GM18858 (cell line): ENCODE data around the gene DPP3.
"Not testable (repeated sequence)": the region's sequence is repeated elsewhere in the genome, so short reads cannot be mapped to it uniquely, and the experiment has no call there.

ENCODE experiments used
- ATAC-seq: cut with Tn5 transposase; IDR thresholded peaks from one replicate; pipeline ENCODE4 v1.9.1; 2021; ENCODE audit not compliant: unreplicated experiment

DPP3 gene, protein sequence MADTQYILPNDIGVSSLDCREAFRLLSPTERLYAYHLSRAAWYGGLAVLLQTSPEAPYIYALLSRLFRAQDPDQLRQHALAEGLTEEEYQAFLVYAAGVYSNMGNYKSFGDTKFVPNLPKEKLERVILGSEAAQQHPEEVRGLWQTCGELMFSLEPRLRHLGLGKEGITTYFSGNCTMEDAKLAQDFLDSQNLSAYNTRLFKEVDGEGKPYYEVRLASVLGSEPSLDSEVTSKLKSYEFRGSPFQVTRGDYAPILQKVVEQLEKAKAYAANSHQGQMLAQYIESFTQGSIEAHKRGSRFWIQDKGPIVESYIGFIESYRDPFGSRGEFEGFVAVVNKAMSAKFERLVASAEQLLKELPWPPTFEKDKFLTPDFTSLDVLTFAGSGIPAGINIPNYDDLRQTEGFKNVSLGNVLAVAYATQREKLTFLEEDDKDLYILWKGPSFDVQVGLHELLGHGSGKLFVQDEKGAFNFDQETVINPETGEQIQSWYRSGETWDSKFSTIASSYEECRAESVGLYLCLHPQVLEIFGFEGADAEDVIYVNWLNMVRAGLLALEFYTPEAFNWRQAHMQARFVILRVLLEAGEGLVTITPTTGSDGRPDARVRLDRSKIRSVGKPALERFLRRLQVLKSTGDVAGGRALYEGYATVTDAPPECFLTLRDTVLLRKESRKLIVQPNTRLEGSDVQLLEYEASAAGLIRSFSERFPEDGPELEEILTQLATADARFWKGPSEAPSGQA

DNA sequence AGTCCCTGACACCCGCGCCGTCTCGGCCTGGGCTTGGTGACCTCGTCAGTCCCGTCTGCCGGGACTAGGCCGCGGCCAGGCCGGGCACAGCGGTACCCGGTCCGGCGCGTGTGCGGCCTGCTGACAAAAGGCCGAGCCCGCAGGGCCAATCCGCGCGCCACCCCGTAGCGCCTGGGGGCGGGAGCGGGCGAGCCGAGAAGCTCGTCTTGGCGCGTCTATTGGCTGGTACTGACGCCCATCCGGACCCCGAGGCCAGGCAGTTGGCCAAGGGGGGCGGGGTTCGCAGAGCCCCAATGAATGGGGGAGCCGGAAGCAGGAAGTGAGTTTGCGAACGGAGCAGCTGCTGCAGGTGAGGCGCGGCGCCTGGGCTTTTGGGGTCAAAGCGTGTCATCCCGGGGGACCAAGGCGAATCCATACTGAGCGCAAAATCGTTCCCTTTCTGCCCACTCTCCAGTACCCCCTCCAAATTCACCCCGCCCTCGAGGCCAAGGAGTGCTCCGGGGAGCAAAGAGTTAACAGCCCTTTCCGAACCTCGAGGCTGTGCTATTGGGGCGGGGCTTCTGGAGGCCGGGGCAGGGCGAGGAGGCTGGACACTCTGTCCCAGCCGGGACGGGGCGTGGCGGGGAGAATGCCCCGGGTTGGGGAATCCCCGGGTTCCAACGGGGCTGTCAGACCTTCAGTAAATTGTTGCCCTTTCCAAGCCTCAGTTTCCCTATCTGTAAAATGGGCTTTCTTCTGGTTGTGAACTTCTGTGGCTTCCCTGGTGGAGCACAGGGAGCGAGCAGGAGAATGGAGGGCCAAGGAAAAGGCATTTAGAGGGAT, at the start of gene DPP3:
DPP3 (plus strand) TSS at position 318 of the 822 bp plus-strand sequence. CDS start 1,767 bp downstream, outside the sequence.
- ATAC-seq: peak; percentile 72

GRCh38 chr11:66431287-66431686, 48.9 kb upstream of the DPP3 start:
- ATAC-seq: not testable (repeated sequence)

- ATAC-seq: not testable (repeated sequence)
Observed at GRCh38 chr11:66431871-66432329, 48.3 kb upstream of the DPP3 start.

DNA sequence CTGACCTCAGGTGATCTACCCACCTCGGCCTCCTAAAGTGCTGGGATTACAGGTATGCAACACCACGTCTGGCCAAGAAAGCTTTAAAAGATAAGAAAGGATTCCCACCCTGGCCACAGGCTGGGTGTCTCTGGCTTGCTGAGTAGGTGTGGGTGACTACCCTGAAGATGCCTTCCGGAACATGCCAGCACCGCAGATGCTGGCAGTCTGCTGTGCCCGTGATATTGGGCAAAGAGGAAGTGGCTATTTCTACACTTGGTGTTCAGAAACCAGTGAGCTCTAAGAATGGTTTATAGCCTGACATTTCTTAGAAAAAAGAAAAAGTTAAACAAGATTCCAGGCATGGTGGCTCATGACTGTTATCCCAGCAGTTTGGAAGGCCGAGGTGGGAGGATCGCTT, 47.6 kb upstream of the DPP3 start:
- ATAC-seq: no peak

DNA sequence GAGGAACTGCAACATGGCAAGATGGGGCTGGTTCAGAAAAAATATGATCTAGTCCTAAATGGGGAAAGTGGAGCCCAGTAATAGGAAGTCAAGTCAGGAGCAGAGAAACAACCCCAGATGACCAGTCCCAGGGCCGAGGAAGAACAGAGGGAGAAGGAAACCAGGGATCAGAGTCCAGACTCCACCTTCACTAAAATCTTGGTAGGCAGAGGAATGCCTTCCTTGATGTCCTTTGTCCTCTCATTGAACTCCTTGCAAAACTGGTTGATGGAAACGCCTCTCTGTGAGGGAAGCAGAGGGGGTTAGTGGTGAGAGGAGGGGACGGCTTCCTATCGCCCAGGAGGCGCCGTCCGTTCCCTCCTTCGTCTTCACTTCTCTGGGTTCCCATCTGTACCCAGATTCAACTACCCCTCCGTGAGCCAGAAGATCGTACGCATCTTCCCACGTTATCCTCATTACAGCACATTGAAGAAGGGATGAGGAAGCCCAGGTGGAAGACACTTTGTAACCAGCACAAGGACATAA, 42.2 kb upstream of the DPP3 start:
- no peak for ATAC-seq

DNA sequence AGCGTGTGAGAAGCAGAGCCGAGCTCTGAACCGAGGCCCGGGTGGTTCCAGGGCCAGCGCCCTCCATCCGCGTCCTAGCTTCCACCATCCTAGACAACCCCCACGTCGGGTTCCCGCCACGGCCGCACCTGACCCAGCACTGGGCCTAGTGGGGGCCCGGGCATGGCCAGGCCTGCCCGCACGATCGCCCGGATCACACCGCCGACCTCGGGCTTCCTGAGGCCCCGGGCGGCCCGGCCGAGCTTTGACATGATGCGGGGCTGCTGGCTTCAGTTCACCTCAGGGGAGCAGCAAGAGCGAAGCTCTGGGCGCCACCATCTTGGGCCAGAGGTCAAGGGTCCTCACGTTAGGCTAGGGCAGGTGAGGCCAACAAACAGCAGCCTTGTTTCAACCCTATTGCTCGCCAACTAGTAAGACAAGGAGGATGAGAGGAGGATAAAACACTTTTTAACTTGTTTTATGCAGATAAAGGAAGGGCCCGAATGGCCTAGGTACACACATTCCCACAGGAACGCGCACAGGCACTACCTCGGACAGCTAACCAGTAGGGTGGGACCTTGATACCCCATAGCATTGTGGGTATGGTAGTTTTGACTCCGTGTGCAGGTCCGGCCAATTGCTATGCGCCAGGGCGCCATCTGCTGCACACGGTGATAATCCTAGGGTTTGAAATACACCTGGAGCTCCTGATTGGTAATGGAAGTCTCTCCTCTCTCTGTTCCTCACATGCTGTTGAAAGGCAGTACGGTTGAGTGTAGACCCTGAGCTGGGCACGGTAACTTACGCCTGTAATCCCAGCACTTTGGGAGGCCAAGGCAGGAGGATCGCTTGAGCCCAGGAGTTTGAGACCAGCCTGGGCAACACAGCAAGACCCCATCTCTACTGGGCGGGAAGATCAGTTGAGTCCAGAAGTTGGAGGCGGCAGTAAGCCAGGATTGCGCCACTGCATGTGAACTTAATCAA, 41.4 kb upstream of the DPP3 start, which contains the start of gene MRPL11:
MRPL11 (minus strand) TSS at position 345 of the 963 bp plus-strand sequence; CDS start at position 251, 94 bp downstream.
- ATAC-seq: peak; percentile 88

GRCh38 chr11:66440101-66440939, 39.9 kb upstream of the DPP3 start:
- ATAC-seq: not testable (repeated sequence)

GRCh38 chr11:66440940-66441282, 39.3 kb upstream of the DPP3 start:
- not testable (repeated sequence) for ATAC-seq

- ATAC-seq: no peak
Observed at GRCh38 chr11:66443602-66444001, 36.6 kb upstream of the DPP3 start.

DNA sequence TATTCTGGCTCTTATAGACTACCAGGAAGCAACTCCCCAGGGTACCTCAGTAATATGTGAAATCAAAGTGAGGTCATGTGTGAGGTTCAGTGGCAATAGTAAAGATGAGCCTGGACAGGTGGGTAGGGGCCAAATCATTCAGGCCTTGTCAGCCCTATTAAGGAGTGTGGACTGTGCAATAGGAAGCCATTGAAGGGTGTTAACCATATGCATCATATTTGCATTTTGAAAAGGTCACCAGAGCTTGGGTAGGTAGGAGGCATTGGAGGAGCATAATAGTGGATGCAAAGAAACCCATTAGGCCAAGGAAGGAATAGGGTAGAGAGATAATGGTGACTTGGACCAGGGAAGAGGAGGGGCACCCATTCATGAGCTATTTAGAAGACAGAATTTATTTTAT, 33.2 kb upstream of the DPP3 start:
- no peak for ATAC-seq

GRCh38 chr11:66448523-66448922, 31.7 kb upstream of the DPP3 start:
- ATAC-seq: no peak

GRCh38 chr11:66450560-66450959, 29.7 kb upstream of the DPP3 start:
- no peak for ATAC-seq

DNA sequence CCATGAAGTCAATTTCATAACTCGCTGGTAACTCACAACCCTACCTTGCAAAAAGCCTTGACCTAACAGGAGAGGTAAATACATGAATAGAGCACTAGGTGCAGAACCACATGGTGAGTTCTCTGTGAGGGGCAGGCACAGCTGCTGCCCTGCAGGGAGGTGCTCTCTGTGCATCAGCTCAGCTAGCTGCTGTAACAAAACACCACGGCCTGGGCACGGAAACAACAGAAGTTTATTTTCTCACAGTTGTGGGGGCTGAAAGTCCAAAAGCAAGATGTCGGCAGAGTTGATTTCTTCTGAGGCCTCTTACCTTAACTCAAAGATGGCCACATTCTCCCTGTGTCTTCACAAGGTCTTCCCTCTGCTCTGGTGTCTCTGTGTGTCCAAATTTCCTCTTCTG, 28.6 kb upstream of the DPP3 start:
- ATAC-seq: no peak

DNA sequence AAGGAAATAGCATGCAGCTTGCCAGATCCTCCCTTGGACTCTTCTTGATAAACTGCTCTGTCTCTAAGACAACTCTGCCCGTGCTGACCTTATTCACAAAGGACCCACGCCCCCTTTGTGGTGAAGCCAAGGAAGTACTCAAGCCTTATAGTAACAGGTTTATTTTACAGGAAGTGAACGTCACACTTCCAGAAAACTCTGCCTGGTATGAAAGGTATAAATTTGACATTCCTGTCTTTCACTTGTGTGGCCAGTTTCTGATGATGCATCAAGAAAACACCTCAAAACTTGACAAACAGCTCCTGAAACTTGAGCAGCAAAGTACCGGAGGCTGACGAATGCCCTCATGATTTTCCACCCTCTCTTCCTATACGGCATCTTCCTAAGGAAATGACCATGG, 26.0 kb upstream of the DPP3 start:
- no peak for ATAC-seq

DNA sequence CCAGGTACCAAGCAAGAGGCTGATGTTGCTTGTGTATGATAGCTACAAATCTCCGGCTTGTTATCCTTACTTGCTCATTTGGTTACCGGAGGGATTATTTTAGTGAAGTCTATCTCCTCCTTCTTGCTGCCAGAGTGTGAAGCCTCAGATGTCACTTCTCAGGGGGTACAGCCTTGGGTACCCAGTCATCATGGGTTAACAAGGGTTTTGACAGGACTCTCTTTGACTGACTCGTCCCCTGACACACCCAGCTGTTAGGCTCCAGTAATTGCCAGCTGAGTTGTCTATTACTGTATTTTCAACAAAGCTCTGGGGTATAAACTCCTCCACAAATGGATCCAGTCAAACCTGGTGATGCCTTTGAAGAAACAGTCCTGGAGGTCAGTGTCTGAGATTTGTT, 25.4 kb upstream of the DPP3 start:
- no peak for ATAC-seq

GRCh38 chr11:66457826-66458225, 22.4 kb upstream of the DPP3 start:
- ATAC-seq: no peak

GRCh38 chr11:66459138-66459778, 21.0 kb upstream of the DPP3 start:
- ATAC-seq: no peak

DNA sequence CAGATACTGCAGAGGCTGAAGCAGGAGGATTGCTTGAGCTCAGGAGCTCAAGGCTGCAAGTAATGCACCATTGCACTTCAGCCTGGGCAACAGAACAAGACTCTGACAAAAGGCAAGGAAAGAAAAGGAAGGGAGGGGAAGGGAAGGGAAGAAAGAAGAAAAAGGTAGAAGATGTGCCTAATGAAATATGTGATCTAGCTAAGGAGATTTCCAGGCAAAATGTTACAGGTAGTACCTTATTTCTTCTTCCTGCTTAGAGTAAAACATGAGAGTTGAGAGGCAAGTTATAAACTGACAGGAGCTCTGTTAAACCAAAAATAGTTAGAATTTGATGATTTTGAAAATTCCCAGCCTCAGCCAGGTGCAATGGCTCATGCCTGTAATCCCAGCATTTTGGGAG, 18.2 kb upstream of the DPP3 start:
- no peak for ATAC-seq
